ENCODE measurements around the gene TUT4. TPM values are rescaled to one million over a fixed set of nuclear protein-coding genes. Genes with fewer than 3 reads are reported as not detected.

Gene TUT4
- total RNA-seq, 1 donor from 2014 or later: 32.1 TPM

DNA sequence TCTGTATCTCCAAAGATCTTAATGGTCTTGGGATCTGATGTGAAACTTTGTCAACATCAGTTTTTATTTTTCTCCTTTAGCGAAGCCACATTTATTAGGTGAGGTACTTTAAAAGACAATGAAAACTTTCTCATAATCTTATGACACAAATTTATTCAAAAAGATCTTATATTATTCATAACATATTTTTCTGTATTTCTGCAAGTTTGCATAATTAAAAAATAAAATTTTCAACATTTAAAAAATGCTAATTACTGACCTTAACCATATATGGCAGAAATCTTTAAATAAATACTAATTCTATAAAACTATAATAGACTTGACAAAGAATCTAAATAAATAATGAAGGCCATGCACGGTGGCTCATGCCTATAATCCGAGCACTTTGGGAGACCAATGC, 75.9 kb downstream of the TUT4 start:
- TF ChIP-seq, protein P1, sequence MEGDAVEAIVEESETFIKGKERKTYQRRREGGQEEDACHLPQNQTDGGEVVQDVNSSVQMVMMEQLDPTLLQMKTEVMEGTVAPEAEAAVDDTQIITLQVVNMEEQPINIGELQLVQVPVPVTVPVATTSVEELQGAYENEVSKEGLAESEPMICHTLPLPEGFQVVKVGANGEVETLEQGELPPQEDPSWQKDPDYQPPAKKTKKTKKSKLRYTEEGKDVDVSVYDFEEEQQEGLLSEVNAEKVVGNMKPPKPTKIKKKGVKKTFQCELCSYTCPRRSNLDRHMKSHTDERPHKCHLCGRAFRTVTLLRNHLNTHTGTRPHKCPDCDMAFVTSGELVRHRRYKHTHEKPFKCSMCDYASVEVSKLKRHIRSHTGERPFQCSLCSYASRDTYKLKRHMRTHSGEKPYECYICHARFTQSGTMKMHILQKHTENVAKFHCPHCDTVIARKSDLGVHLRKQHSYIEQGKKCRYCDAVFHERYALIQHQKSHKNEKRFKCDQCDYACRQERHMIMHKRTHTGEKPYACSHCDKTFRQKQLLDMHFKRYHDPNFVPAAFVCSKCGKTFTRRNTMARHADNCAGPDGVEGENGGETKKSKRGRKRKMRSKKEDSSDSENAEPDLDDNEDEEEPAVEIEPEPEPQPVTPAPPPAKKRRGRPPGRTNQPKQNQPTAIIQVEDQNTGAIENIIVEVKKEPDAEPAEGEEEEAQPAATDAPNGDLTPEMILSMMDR (IDR thresholded peaks at IDR 0.05; ENCODE audit: insufficient read depth, low read length, poor library complexity, severe bottlenecking): no peak

DNA sequence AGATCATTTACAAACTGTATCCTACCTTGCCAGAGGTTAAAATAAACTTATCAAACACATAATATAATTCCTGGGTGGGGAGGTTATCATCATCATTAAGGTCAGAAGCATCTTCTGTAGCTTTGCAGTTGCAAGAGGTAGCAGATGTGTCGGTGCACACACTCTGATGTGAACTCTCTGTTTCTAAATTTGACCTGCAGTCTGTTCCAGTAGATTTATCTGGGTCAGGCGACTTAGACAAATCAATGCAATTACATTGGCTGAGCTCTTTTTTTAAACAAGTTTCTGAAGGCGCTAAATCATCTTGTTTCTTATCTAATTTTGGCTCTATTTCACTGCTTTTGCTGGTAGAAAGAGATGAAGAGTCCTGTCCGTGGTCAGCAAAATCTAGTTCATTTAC, 78.1 kb downstream of the TUT4 start:
- TF ChIP-seq, protein P1 (IDR thresholded peaks at IDR 0.05; ENCODE audit: insufficient read depth, low read length, poor library complexity, severe bottlenecking): no peak
- Histone ChIP-seq H3K27me3 (ENCODE audit: control insufficient read depth, insufficient read depth, low read length) (no peaks in the 10 kb centered on the region), H3K4me3 (ENCODE audit: low read depth, low read length) (no peak overlapping the region), H3K36me3 (ENCODE audit: control insufficient read depth, insufficient read depth, low read length) (no peaks in the 10 kb centered on the region)
- no peak for DNase-seq (ENCODE audit: low read depth)

More for the DNA sequence above, 75.9 kb downstream of the TUT4 start:
- DNase-seq (ENCODE audit: low read depth): no peak
- Histone ChIP-seq H3K36me3 (ENCODE audit: control insufficient read depth, insufficient read depth, low read length) (no peaks in the 10 kb centered on the region), H3K4me3 (ENCODE audit: low read depth, low read length) (no peak overlapping the region), H3K27me3 (ENCODE audit: control insufficient read depth, insufficient read depth, low read length) (no peaks in the 10 kb centered on the region)

DNA sequence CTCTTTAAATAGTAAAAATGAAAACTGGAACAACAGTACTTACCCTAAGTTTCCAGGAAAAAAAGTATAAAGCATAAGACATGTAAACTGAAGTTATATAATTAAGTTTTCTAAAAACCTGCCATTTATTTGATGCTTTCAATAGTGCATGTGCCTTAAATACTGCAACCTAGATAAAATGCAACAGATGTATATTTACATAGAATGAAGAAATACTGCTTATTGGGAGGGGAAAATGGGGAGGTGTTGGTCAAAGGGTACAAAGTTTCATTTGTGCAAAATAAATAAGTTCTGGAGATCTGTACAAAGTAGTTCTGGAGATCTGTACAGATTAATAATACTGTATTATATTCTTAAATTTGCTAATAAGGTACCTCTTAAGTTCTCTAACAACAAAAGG, 79.9 kb downstream of the TUT4 start:
- TF ChIP-seq, protein P1 (IDR thresholded peaks at IDR 0.05; ENCODE audit: insufficient read depth, low read length, poor library complexity, severe bottlenecking): no peak
- no peak overlapping the region for H3K4me3 ChIP-seq (ENCODE audit: low read depth, low read length)
- no peaks in the 10 kb centered on the region for H3K27me3 ChIP-seq (ENCODE audit: control insufficient read depth, insufficient read depth, low read length)
- no peak for DNase-seq (ENCODE audit: low read depth)
- no peaks in the 10 kb centered on the region for H3K36me3 ChIP-seq (ENCODE audit: control insufficient read depth, insufficient read depth, low read length)

DNA sequence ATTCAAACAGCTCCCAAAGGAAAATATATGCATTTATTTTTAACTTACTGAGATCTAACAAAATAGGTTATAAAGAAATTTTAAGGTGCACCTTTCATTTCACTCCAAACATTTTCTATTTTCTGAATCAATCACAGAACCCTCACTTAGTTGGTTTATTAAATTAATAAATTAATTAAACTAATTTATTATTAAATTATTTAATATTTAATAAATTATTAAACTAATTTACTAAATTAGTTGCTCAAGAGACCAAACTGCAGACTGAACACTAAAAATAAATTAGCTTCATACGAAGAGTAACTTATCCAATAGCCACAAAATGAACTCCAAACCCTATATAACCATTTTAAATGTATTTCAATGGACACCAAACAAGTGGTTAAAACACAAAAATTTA, 80.5 kb downstream of the TUT4 start:
- H3K27me3 ChIP-seq (ENCODE audit: control insufficient read depth, insufficient read depth, low read length): no peaks in the 10 kb centered on the region
- TF ChIP-seq, protein P1 (IDR thresholded peaks at IDR 0.05; ENCODE audit: insufficient read depth, low read length, poor library complexity, severe bottlenecking): no peak
- H3K4me3 ChIP-seq (ENCODE audit: low read depth, low read length): no peak overlapping the region
- no peak for DNase-seq (ENCODE audit: low read depth)
- H3K36me3 ChIP-seq (ENCODE audit: control insufficient read depth, insufficient read depth, low read length): no peaks in the 10 kb centered on the region

DNA sequence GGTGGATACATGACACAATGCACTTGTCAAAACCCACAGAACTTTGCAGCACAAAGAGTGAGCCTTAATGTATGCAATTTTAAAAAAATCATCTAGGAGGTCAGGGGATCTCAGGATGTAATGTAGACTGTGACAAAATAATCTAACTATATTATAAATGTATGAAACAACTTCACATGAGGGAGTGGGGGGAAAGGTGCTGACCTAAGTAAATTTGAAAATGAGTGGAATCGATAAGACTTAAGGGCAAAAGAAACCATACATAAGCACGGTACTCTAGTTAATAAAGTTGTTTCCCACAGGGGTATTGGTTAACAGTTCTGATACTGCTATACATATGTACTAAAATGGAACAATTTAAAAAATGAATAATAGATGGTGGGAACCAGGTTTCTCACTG, 83.8 kb downstream of the TUT4 start:
- Histone ChIP-seq H3K4me3 (ENCODE audit: low read depth, low read length) (no peak overlapping the region), H3K36me3 (ENCODE audit: control insufficient read depth, insufficient read depth, low read length) (no peaks in the 10 kb centered on the region), H3K27me3 (ENCODE audit: control insufficient read depth, insufficient read depth, low read length) (no peaks in the 10 kb centered on the region)
- DNase-seq (ENCODE audit: low read depth): no peak
- TF ChIP-seq, protein P1 (IDR thresholded peaks at IDR 0.05; ENCODE audit: insufficient read depth, low read length, poor library complexity, severe bottlenecking): no peak

DNA sequence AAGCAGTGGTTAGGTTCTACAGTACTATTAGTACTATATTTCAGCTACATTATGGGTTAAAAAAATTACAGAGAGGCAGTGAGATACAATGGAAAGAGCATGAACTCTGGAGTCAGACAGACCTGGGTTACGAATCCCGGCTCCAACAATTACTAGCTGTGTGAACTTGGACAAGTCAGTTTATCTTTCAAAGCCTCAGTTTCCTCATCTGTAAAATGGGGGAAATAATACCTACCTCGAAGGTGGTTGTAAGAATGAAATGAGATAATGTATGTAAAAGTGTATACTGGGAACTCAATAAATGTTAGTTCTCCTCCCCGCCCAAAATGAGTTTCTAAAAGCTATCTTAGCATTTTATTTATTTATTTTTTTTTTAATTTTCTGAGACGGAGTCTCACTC, 89.0 kb downstream of the TUT4 start:
- no peaks in the 10 kb centered on the region for H3K36me3 ChIP-seq (ENCODE audit: control insufficient read depth, insufficient read depth, low read length)
- no peaks in the 10 kb centered on the region for H3K27me3 ChIP-seq (ENCODE audit: control insufficient read depth, insufficient read depth, low read length)
- no peak for DNase-seq (ENCODE audit: low read depth)
- TF ChIP-seq, protein P1 (IDR thresholded peaks at IDR 0.05; ENCODE audit: insufficient read depth, low read length, poor library complexity, severe bottlenecking): no peak
- no peak overlapping the region for H3K4me3 ChIP-seq (ENCODE audit: low read depth, low read length)

Measured in kidney epithelial cell (primary cell).